ENCODE results near the gene CIDEB.
"Not testable (repeated sequence)": the region's sequence is repeated elsewhere in the genome, so short reads cannot be mapped to it uniquely, and the experiment has no call there.

Gene CIDEB

GRCh38 chr14:24307575-24308341, at the start of gene CIDEB:
TSS of gene CIDEB (minus strand) at chr14:24307977. CDS start at chr14:24307858, 119 bp downstream.
- FAIRE-seq, result no peak

GRCh38 chr14:24356208-24356607, 48.4 kb upstream of the CIDEB start:
- FAIRE-seq, result no peak

- no peak for FAIRE-seq
These were observed 47.2 kb upstream of the CIDEB start for GRCh38 chr14:24355009-24355408.

GRCh38 chr14:24354482-24354825, 46.7 kb upstream of the CIDEB start:
- FAIRE-seq, result not testable (repeated sequence)

GRCh38 chr14:24353559-24354481, 46.0 kb upstream of the CIDEB start:
- FAIRE-seq, result no peak

- FAIRE-seq, result no peak
These were observed 43.7 kb upstream of the CIDEB start for GRCh38 chr14:24351517-24351916.

- FAIRE-seq, result no peak
These were observed 42.0 kb upstream of the CIDEB start for GRCh38 chr14:24349742-24350141.

- FAIRE-seq, result no peak
These were observed 40.4 kb upstream of the CIDEB start for GRCh38 chr14:24348186-24348585.

GRCh38 chr14:24347134-24347533, 39.4 kb upstream of the CIDEB start:
- no peak for FAIRE-seq

- FAIRE-seq, result no peak
These were observed 36.3 kb upstream of the CIDEB start for GRCh38 chr14:24343795-24344660.

- FAIRE-seq, result no peak
These were observed 35.1 kb upstream of the CIDEB start for GRCh38 chr14:24342889-24343288.

GRCh38 chr14:24340606-24341005, 32.8 kb upstream of the CIDEB start:
- FAIRE-seq, result no peak

- no peak for FAIRE-seq
These were observed 31.7 kb upstream of the CIDEB start, which contains the start of gene RIPK3 for GRCh38 chr14:24339284-24340151. TSS of gene RIPK3 (minus strand) at chr14:24339991. CDS start at chr14:24339826, 165 bp downstream.

- FAIRE-seq, result no peak
These were observed 31.1 kb upstream of the CIDEB start for GRCh38 chr14:24338843-24339242.

GRCh38 chr14:24337824-24338175, 30.0 kb upstream of the CIDEB start:
- no peak for FAIRE-seq

- no peak for FAIRE-seq
These were observed 29.5 kb upstream of the CIDEB start for GRCh38 chr14:24337144-24337823.

GRCh38 chr14:24335461-24336171, 27.8 kb upstream of the CIDEB start:
- no peak for FAIRE-seq

- no peak for FAIRE-seq
These were observed 26.9 kb upstream of the CIDEB start, which contains the start of gene ADCY4 for GRCh38 chr14:24334431-24335291. TSS of gene ADCY4 (minus strand) at chr14:24335071. CDS start at chr14:24334652, 419 bp downstream.

GRCh38 chr14:24332268-24332993, 24.7 kb upstream of the CIDEB start:
- FAIRE-seq, result no peak

All from TTC549 (cell line).